HuH-7 (cell line): ENCODE measurements around the gene HEMK1.

Experiments used
- DNase-seq: peaks from one replicate; pipeline ENCODE4 v3.0.0; 2011; ENCODE audit warnings: low spot score

HEMK1 gene

GRCh38 chr3:50642382-50642781 lies 73.1 kb downstream of the HEMK1 start:
- no peak for DNase-seq

- no peak for DNase-seq
Observed at GRCh38 chr3:50644561-50644960, 75.2 kb downstream of the HEMK1 start.

GRCh38 chr3:50645378-50645777 lies 76.1 kb downstream of the HEMK1 start:
- DNase-seq, result no peak
